SK-N-SH treated with all-trans-retinoic acid at 6 μM for 48 hours (cell line): Measurements from ENCODE around the gene ENTR1.

Experiments used
- ATAC-seq: fragments of 200-7000 bp; cut with Tn5 transposase; 3 replicates; pipeline ENCODE4 v1.9.1; 2020; ENCODE audit warnings: mild to moderate bottlenecking, moderate library complexity
- ARNTL ChIP-seq: fragments of 450-650 bp; formaldehyde crosslinking; IDR thresholded peaks from 2 replicates; pipeline ENCODE4 v1.5.0; 2020; ENCODE audit warnings: low read depth, mild to moderate bottlenecking, moderate library complexity, borderline replicate concordance
- BACH2 ChIP-seq: fragments of 250-450 bp; sonication (Bioruptor Pico); IDR thresholded peaks from 2 replicates; pipeline ENCODE4 v1.9.0; 2021; ENCODE audit warnings: mild to moderate bottlenecking, borderline replicate concordance
- CSDC2 ChIP-seq: fragments of 250-450 bp; sonication (Bioruptor Pico); IDR thresholded peaks from 2 replicates; pipeline ENCODE4 v1.5.0; 2020; ENCODE audit warnings: mild to moderate bottlenecking, moderate library complexity
- ESRRG ChIP-seq: fragments of 250-450 bp; sonication (Bioruptor Pico); IDR thresholded peaks from 2 replicates; pipeline ENCODE4 v1.6.1; 2021; ENCODE audit warnings: mild to moderate bottlenecking
- GLIS3 ChIP-seq: fragments of 250-450 bp; sonication (Bioruptor Pico); IDR thresholded peaks from 2 replicates; pipeline ENCODE4 v1.5.0; 2020; ENCODE audit warnings: mild to moderate bottlenecking, moderate library complexity
- ISL1 ChIP-seq: fragments of 250-450 bp; sonication (Bioruptor Pico); IDR thresholded peaks from 2 replicates; pipeline ENCODE4 v2.1.2; 2022; ENCODE audit warnings: mild to moderate bottlenecking, moderate library complexity
- OSR1 ChIP-seq: fragments of 250-450 bp; sonication (Bioruptor Pico); IDR thresholded peaks from 2 replicates; pipeline ENCODE4 v1.8.0; 2022; ENCODE audit warnings: moderate library complexity, mild to moderate bottlenecking, inconsistent platforms
- PATZ1 ChIP-seq: fragments of 250-450 bp; sonication (Bioruptor Pico); IDR thresholded peaks from 2 replicates; pipeline ENCODE4 v1.8.0; 2020; ENCODE audit warnings: mild to moderate bottlenecking, moderate library complexity, borderline replicate concordance
- POU6F1 ChIP-seq: fragments of 250-450 bp; sonication (Bioruptor Pico); IDR thresholded peaks from 2 replicates; pipeline ENCODE4 v1.8.0; 2021; ENCODE audit warnings: low read depth, mild to moderate bottlenecking, moderate library complexity, borderline replicate concordance
- PPARA ChIP-seq: fragments of 250-450 bp; sonication (Bioruptor Pico); IDR thresholded peaks from 2 replicates; pipeline ENCODE4 v1.5.0; 2020; ENCODE audit warnings: mild to moderate bottlenecking, borderline replicate concordance
- RARB ChIP-seq: fragments of 250-450 bp; sonication (Bioruptor Pico); IDR thresholded peaks from 2 replicates; pipeline ENCODE4 v1.8.0; 2021; ENCODE audit warnings: mild to moderate bottlenecking, moderate library complexity
- TCF4 ChIP-seq: fragments of 250-450 bp; sonication (Bioruptor Pico); IDR thresholded peaks from 2 replicates; pipeline ENCODE4 v1.8.0; 2021; ENCODE audit warnings: mild to moderate bottlenecking, moderate library complexity, borderline replicate concordance
- TOX ChIP-seq: fragments of 250-450 bp; sonication (Bioruptor Pico); IDR thresholded peaks from 2 replicates; pipeline ENCODE4 v1.8.0; 2021; ENCODE audit warnings: mild to moderate bottlenecking, moderate library complexity, borderline replicate concordance
- TSHZ2 ChIP-seq: fragments of 250-450 bp; sonication (Bioruptor Pico); IDR thresholded peaks from 2 replicates; pipeline ENCODE4 v1.5.0; 2020; ENCODE audit warnings: mild to moderate bottlenecking, moderate library complexity
- ZC3H10 ChIP-seq: fragments of 250-450 bp; sonication (Bioruptor Pico); IDR thresholded peaks from 2 replicates; pipeline ENCODE4 v1.5.1; 2021; ENCODE audit warnings: mild to moderate bottlenecking, moderate library complexity
- ZFP3 ChIP-seq: fragments of 250-450 bp; sonication (Bioruptor Pico); IDR thresholded peaks from 2 replicates; pipeline ENCODE4 v1.5.0; 2020; ENCODE audit warnings: mild to moderate bottlenecking, moderate library complexity
- ZFP30 ChIP-seq: fragments of 450-650 bp; formaldehyde crosslinking; IDR thresholded peaks from 2 replicates; pipeline ENCODE4 v1.5.0; 2022; ENCODE audit warnings: mild to moderate bottlenecking, moderate library complexity
- ZNF565 ChIP-seq: fragments of 450-650 bp; formaldehyde crosslinking; conservative IDR thresholded peaks from 2 replicates; pipeline ENCODE4 v1.5.0; 2020; ENCODE audit warnings: low read depth, mild to moderate bottlenecking, moderate library complexity
- ZNF70 ChIP-seq: fragments of 450-650 bp; formaldehyde crosslinking; IDR thresholded peaks from 2 replicates; pipeline ENCODE4 v1.5.0; 2020; ENCODE audit warnings: mild to moderate bottlenecking, moderate library complexity
- ZNF8 ChIP-seq: fragments of 450-650 bp; formaldehyde crosslinking; IDR thresholded peaks from 2 replicates; pipeline ENCODE4 v1.5.0; 2020; ENCODE audit warnings: mild to moderate bottlenecking, moderate library complexity
- TF ChIP-seq, protein P1 (sequence below): fragments of 250-450 bp; sonication (Bioruptor Pico); IDR thresholded peaks from 2 replicates; pipeline ENCODE4 v1.5.1; 2020; ENCODE audit warnings: low read depth, mild to moderate bottlenecking, moderate library complexity
- TF ChIP-seq, protein P2 (sequence below): fragments of 250-450 bp; sonication (Bioruptor Pico); IDR thresholded peaks from 2 replicates; pipeline ENCODE4 v1.5.1; 2021; ENCODE audit warnings: mild to moderate bottlenecking, moderate library complexity

ENTR1 gene

GRCh38 chr9:136381966-136382513 is 28.4 kb downstream of the ENTR1 start (continued):
- no peak for TF ChIP-seq PATZ1 (CRISPR knock-in tag)
- TF ChIP-seq BACH2 (CRISPR knock-in tag) = no peak
- no peak for TF ChIP-seq ISL1
- no peak for TF ChIP-seq ESRRG
- TF ChIP-seq ZNF565 = no peak
- TF ChIP-seq RARB = no peak
- no peak for TF ChIP-seq POU6F1
- no peak for TF ChIP-seq TCF4 (CRISPR knock-in tag)
- TF ChIP-seq, all 23 proteins: peak for 0

GRCh38 chr9:136381311-136381710 is 29.1 kb downstream of the ENTR1 start:
- ATAC-seq = no peak

More at GRCh38 chr9:136381311-136381710, 29.1 kb downstream of the ENTR1 start:
- TF ChIP-seq GLIS3 (CRISPR knock-in tag) (no peak), TOX (CRISPR knock-in tag) (no peak), PPARA (CRISPR knock-in tag) (no peak), PATZ1 (CRISPR knock-in tag) (no peak), ZC3H10 (CRISPR knock-in tag) (no peak), BACH2 (CRISPR knock-in tag) (no peak), ISL1 (no peak), RARB (no peak), ZNF8 (no peak), ESRRG (no peak), ARNTL (CRISPR knock-in tag) (no peak), ZFP3 (no peak), CSDC2 (CRISPR knock-in tag) (no peak), ZFP30 (CRISPR knock-in tag) (no peak), POU6F1 (no peak), TSHZ2 (CRISPR knock-in tag) (no peak), OSR1 (CRISPR knock-in tag) (no peak), ZNF70 (CRISPR knock-in tag) (no peak)
- TF ChIP-seq, protein P1, sequence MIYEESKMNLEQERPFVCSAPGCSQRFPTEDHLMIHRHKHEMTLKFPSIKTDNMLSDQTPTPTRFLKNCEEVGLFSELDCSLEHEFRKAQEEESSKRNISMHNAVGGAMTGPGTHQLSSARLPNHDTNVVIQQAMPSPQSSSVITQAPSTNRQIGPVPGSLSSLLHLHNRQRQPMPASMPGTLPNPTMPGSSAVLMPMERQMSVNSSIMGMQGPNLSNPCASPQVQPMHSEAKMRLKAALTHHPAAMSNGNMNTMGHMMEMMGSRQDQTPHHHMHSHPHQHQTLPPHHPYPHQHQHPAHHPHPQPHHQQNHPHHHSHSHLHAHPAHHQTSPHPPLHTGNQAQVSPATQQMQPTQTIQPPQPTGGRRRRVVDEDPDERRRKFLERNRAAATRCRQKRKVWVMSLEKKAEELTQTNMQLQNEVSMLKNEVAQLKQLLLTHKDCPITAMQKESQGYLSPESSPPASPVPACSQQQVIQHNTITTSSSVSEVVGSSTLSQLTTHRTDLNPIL = no peak
- TF ChIP-seq, protein P2, sequence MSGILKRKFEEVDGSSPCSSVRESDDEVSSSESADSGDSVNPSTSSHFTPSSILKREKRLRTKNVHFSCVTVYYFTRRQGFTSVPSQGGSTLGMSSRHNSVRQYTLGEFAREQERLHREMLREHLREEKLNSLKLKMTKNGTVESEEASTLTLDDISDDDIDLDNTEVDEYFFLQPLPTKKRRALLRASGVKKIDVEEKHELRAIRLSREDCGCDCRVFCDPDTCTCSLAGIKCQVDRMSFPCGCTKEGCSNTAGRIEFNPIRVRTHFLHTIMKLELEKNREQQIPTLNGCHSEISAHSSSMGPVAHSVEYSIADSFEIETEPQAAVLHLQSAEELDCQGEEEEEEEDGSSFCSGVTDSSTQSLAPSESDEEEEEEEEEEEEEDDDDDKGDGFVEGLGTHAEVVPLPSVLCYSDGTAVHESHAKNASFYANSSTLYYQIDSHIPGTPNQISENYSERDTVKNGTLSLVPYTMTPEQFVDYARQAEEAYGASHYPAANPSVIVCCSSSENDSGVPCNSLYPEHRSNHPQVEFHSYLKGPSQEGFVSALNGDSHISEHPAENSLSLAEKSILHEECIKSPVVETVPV (CRISPR knock-in tag) = no peak
